Right renal cortex interstitium (tissue), 3 donors: Measurements from ENCODE around the gene LNPK. TPM values are rescaled to one million over a fixed set of nuclear protein-coding genes. Genes with fewer than 3 reads are reported as not detected.
"Not testable (repeated sequence)": the region's sequence is repeated elsewhere in the genome, so short reads cannot be mapped to it uniquely, and the experiment has no call there.

Source experiments
- DNase-seq, 3 donors: peaks; one replicate each; pipeline ENCODE4 v3.0.0-alpha.2; 2013; ENCODE audit warnings: low read depth in 3 of 3, low spot score in 2 of 3
- polyA plus RNA-seq, 3 donors: library from polyadenylated mRNA; unstranded; fragments of 120-200 nt; gene quantifications; one replicate each; pipeline ENCODE4 v1.2.1, GENCODE V29; 2013; ENCODE audit not compliant: insufficient read length in 3 of 3

Gene LNPK
- polyA plus RNA-seq, 3 donors, result 25.6 to 26.3 (median 25.7) TPM

DNA sequence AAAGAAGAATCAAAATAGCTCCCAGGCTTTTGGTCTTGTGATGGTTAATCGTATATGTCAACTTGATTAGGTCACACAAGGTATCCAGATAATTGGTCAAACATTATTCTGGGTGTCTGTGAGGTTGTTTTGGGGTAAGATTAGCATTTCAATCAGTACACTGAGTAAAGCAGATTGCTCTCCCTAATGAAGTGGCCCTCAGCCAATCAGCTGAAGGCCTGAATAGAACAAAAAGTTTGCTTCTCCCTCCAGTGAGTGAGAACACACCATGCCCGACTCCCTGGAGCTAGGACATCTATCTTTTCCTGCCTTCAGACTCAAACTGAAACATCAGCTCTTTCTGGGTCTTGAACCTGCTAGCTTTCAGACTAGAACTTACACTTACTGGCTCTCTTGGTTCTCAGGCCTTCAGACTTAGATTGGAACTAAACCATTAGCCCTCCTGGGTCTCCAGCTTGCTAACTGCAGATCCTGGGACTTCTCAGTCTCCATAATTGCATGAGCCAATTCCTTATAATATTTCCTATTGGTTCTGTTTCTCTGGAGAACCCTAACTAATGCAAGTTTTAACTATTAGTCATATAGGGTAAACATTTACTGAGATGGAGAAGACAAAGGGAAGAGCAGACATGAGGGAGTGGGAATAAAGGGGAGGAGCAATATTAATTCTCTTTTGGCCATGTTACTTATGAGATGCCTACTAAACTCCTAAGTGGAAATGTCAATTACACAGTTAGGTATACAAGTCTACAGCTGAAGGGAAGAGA, 25.5 kb downstream of the LNPK start:
- DNase-seq, result no peak

GRCh38 chr2:175973373-175973772, 28.7 kb downstream of the LNPK start:
- DNase-seq, result no peak

DNA sequence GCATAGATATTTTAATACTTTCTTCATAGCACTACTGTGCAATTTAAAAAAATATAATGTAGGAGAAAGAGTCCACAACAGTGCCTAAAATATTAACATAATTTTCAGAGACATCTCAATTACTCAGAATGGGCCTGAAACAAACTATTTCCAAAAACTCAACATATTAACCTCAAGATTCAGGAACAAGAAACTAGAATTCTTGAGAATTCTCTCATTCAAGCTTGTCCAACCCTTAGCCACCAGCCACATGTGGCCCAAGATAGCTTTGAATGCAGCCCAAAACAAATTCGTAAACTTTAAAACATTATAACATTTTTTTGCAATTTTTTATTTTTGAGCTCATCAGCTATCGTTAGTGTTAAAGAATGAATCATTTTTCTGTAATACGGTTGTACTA, 35.2 kb downstream of the LNPK start:
- no peak for DNase-seq

- DNase-seq, result no peak
Measured at GRCh38 chr2:175965773-175966172, 36.3 kb downstream of the LNPK start.

DNA sequence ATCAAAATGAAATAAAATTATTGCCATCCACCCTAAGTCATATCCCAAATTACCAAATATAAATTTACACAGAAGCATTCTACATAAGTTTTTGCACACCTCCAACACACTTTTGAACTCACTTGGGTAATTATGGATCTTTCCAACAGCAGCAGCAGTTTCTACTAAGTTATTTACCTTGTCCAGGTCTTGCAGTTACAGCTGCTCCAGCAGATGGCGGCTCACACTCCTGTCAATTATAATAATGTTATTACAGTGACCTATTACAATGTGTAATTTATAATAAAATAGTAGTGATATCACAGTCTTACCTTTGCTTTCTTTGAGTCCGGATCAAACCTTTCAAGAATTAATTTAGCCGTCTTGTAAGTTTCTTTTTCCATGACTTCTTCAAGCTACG, 37.9 kb downstream of the LNPK start:
- no peak for DNase-seq

DNA sequence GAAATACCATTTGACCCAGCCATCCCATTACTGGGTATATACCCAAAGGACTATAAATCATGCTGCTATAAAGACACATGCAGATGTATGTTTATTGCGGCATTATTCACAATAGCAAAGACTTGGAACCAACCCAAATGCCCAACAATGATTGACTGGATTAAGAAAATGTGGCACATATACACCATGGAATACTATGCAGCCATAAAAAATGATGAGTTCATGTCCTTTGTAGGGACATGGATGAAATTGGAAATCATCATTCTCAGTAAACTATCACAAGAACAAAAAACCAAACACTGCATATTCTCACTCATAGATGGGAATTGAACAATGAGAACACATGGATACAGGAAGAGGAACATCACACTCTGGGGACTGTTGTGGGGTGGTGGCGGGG, 38.9 kb downstream of the LNPK start:
- not testable (repeated sequence) for DNase-seq

DNA sequence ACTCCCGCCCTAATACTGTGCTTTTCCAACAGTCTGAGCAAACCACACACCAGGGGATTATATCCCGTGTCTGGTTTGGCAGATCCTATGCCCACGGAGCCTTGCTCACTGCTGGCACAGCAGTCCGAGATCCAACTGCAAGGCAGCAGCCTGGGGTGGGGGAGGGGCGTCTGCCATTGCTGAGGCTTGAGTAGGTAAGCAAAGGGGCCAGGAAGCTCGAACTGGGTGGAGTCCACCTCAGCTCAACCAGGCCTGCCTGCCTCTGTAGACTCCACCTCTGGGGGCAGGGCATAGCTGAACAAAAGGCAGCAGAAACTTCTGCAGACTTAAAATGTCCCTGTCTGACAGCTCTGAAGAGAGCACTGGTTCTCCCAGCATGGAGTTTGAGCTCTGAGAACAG, 44.2 kb downstream of the LNPK start:
- no peak for DNase-seq

DNA sequence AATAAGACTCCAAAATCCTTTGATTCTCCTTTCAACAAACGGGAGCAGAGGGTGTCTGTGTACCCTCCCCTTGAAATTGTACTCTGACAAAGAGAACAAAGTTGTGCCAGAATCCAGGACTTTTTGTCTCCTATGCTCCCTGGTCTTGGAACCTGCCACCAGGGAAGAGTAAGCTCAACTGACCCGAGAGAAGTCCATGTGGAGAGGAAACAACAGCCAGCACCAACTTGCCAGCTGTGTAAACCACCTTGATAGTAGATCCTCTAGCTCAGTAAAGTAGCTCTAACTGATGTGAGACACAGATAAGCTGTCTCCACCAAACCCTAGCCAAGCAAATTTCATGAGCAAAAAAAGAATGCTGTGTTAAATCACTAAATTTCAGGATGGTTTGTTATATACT, 46.9 kb downstream of the LNPK start:
- no peak for DNase-seq

- no peak for DNase-seq
Measured at GRCh38 chr2:175950512-175950911, 51.6 kb downstream of the LNPK start.

DNA sequence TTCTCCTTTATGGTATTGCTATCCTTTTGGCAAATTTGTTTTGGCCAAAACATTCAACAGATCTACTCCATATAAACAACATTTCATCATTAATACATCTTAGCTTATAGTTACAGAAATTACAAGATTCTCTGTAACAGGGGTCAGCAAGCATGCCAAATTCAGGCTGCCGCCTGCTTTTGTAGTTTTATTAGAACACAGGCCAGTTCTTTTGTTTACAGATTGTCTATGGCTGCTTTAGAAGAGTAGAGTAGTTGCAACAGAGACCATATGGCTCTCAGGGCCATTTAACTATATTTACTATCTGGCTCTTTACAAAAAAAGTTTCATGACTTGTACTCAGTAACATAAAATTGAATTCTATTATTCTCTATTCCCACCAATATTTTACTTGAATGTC, 53.9 kb downstream of the LNPK start:
- DNase-seq, result no peak

- DNase-seq, result no peak
Measured at GRCh38 chr2:175947073-175947472, 55.0 kb downstream of the LNPK start.

DNA sequence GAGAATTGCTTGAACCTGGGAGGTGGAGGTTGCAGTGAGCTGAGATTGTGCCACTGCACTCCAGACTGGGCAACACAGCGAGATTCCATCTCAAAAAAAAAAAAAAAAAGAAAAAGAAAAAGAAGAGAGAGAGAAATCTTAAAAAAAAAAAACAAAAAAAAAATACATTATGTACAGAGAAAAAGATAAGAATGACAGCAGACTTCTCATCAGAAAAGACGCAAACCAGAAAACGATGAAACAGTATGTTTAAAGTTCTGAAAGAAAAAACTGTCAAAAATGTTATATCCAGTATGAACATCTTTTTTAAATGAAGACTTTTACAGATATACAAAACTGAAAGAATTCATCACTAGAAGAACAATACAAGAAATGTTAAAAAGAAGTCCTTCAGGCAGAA, 60.4 kb downstream of the LNPK start:
- no peak for DNase-seq

- DNase-seq, result no peak
Measured at GRCh38 chr2:175937216-175937615, 64.9 kb downstream of the LNPK start.

DNA sequence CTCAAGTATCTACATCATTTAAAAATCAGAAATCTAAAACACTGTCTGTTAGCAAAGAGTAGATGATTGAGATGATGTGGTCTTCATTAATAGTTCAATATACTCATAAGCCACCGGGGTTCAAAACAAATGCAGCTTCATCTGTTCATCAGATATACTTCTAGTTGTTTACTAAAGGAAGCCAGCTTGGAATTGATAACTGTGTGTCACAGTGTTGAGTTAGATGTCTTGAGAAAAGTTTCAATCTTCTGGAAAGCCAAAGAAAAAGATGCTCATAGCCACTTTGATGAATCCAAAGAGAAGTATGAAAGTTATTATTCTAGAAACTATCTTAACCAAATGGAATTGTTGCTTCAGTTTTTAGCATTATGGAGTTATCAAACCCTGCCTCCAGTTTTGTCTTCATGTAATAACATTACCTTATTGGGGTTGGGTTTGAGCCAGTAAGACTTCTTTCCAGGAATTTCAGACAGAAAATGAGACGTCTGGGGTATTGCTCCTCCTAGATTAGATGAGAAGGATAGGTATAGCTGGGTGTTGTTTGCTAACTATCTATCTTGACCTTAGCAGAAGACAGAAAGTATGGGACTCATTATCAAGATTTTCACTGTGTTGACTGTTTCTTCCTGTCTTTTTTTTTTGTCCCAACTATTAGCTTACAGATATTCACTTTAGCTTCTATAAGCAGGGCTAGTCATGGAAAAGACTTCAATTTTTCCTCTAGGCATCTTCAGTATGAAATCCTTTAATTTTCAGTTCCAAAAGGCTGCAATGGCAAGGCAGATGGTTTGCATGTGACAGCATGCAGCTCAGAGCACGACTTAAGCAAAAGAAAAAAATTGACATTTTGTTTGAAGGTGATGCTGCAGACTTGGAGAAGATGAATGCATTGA, 66.5 kb downstream of the LNPK start:
- DNase-seq, result no peak

DNA sequence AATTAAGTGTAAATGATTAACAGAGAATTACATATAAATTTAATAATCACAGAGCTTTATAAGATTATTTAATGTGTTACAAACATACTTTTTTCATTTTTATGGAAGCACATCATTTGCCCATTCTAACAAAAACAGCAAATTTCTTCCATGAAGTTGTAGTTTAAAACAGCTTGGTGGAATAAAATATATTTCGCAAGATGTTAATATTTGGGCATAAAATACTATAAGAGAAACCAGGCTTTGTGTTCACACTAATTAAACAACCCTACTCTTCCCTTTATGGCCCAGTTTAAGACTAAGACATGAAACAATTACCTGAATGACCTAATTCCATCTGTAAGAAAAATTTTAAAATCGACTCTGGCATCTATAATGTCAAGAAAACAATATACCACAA, 69.4 kb downstream of the LNPK start:
- no peak for DNase-seq

DNA sequence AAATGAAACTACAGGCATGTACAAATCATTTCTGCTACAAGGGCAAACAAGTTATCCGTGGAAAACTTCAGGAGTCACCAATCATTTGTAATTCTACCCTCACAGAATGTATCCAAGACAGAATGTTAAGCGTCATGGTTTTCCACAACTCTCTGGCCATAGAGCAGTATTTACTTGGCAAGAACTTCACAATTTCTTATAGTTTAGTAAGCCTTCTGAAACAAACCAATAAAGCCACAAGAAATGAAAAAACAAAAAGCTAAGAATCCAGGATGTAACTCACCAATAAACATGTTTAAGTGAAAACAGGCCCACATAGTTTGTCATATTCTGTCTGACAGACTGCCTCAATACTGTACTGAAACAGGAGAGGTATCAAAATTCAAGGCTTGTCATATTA, 70.3 kb downstream of the LNPK start:
- no peak for DNase-seq

DNA sequence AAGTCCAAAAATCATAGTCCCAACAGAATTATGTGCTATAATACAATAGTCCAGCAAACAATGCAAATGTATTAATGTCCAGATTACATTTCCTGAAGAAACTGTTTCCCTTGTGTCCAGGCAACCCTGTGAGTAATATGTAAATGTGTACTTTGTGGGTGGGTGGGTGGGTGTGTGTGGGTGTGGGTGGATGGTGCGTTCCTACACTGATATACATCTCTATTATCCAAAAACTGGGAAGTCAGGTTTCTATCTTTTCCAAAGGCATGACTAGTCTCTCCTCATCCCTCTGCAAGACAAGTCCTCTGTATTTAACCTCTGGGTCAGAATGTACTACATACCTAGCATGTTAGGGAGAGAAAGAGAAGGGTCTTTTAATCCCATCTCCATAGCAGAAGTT, 71.6 kb downstream of the LNPK start:
- DNase-seq, result no peak

DNA sequence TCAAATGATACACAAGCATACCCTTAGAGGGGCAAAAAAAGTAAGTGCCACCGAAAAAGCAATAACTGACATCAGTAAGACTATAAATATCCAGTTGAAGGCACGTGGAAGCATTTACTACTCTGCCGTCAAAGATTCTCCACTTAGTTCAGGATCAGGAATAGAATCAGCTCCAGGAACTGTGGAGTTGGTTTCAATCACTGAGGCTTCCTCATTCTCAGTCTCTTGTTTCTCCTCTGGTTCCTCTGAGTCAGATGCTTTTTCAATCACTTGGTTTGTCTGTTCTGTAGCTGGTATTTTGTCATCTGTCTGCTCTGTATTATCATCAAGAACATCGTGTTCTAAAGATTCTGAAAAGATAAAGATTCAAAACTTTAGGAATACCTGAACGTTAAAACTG, 72.2 kb downstream of the LNPK start:
- DNase-seq, result no peak

DNA sequence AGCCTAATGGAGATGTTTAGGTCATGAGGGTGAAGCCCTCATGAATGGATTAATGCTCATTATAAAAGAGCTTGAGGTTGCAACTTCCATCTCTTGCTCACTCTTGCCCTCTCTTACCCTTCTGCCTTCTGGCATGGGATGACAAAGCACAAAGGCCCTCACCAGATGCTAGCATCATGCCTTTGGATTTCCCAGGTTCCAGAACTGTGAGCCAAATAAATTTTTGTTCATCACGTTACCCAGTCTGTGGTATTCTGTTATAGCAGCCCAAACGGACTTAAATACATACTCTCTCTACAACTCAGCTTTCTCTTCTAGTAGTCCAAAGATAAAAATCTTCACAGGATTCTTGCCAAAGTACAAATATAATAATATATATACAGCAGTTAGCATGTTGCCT, 75.8 kb downstream of the LNPK start:
- DNase-seq, result no peak

DNA sequence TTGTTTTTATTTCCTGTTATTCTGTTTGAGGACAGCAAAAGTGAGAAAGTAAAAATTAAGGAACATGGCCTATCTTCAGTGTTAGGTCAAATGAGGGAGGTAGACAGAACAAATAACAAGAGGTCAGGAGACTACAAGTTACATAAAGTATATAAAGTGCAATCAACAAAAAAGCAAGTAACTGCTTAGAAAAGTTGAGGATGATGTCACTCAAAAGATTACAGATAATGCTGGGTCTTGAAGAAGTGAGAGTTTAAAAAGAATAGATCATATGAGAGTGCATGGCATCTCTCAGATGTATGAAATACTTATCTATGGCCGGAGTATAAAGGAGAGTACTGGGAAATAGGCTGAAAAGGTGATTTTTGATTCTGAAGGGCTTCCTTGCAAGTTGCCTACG, 79.9 kb downstream of the LNPK start:
- DNase-seq, result no peak

DNA sequence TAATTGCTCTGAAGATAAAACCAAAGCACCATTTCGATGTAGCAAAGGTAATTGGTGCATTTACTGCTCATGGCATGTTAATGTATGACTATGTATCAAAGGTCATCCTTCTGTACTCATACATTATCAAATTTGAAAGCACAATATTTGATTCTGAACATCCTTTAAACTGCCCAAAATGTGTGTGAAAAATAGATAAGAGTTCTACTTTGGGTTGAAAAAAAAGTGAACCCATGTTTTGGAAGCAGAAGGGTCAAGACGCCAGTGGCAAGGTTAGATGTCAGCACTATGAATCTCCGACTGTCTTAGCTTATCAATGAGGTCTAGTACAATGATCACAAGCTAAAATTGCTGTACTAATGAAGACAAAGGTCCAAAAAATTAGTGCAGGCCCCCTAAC, 83.1 kb downstream of the LNPK start:
- DNase-seq, result no peak

- no peak for DNase-seq
Measured at GRCh38 chr2:175914846-175915245, 87.2 kb downstream of the LNPK start.
